PC-9 (cell line): ENCODE data around the gene NUPR1.
"Not testable (repeated sequence)": the region's sequence is repeated elsewhere in the genome, so short reads cannot be mapped to it uniquely, and the experiment has no call there.

ENCODE experiments used
- CTCF ChIP-seq: fragments of 200-600 bp; sonication (generic); conservative IDR thresholded peaks from 2 replicates; pipeline ENCODE4 v1.6.1; 2017; ENCODE audit warnings: mixed run types, antibody characterized with exemption, mild to moderate bottlenecking, moderate library complexity
- EZH2 ChIP-seq: fragments of 200-600 bp; sonication (generic); IDR thresholded peaks from 2 replicates; pipeline ENCODE4 v1.8.0; 2017; ENCODE audit warnings: antibody characterized with exemption, low read depth

DNA sequence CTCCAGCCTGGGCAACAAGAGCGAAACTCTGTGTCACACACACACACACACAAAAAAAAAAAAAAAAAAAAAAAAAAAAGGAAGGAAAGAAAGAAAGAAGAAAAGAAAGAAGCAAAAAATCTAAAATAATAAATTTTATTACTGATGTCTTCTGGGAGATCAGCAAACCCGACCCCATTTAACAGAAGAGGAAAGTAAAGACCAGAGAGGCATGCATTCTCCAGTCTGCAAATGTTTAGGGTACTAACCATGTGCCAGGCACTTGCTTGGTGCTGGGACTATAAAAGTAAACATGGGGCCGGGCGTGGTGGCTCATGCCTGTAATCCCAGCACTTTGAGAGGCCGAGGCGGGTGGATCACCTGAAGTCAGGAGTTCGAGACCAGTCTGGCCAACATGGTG is 7.2 kb upstream of the NUPR1 start:
- not testable (repeated sequence) for TF ChIP-seq CTCF, EZH2
